Endothelial cell of umbilical vein (primary cell): ENCODE results near the gene SUCLG2. TPM values are rescaled to one million over a fixed set of nuclear protein-coding genes. Genes with fewer than 3 reads are reported as not detected.

ENCODE experiments used
- BruUV-seq: library from RNA; stranded (reverse); fragments of 400-500 nt; replicated peaks from 2 replicates; lab custom pipeline; 2021; lab: Mats Ljungman, UMichigan
- CTCF ChIA-PET: fragments of 300-600, 350-600 bp; sonication (Branson Sonifier 250); formaldehyde crosslinking; loops from one replicate; lab custom pipeline; 2021; ENCODE audit warnings: antibody characterized with exemption, inconsistent platforms; lab: Charles Lee
- POLR2A ChIA-PET: fragments of 300-600, 350-600 bp; sonication (Branson Sonifier 250); formaldehyde crosslinking; loops from one replicate; lab custom pipeline; 2021; ENCODE audit warnings: antibody characterized with exemption, inconsistent platforms; lab: Charles Lee
- DNase-seq: peaks from one replicate; pipeline ENCODE4 v3.0.0-alpha.2; 2011; ENCODE audit warnings: low read depth, low spot score
- FAIRE-seq: peaks from 2 replicates; lab custom pipeline; 2011; peaks lifted over from hg19 to GRCh38; lab: Jason Lieb, UNC
- H2AFZ ChIP-seq: 2 replicates; pipeline ENCODE4 v1.6.0; 2012; ENCODE audit warnings: low read depth, low read length, control low read depth, inconsistent platforms
- H3K27ac ChIP-seq: 2 replicates; pipeline ENCODE4 v1.5.1; 2011; ENCODE audit warnings: low read depth, mild to moderate bottlenecking, control low read depth, low read length, moderate library complexity; ENCODE audit not compliant: insufficient read depth
- H3K27me3 ChIP-seq, 2 experiments: 2 replicates each; pipeline versions ENCODE4 v1.6.0 to v1.6.1; 2011; ENCODE audit warnings: low read length in 2 of 2, mixed read lengths in 1 of 2; ENCODE audit not compliant: control insufficient read depth in 2 of 2, insufficient read depth in 2 of 2
- H3K36me3 ChIP-seq, 2 experiments: 2 replicates in 1 of 2; 3 replicates in 1 of 2; pipeline ENCODE4 v1.5.1; 2011; ENCODE audit warnings: low read length in 2 of 2, mild to moderate bottlenecking in 1 of 2, moderate library complexity in 1 of 2; ENCODE audit not compliant: control insufficient read depth in 2 of 2, insufficient read depth in 2 of 2; ENCODE audit errors: extremely low read depth in 1 of 2
- H3K4me1 ChIP-seq: 3 replicates; pipeline ENCODE4 v1.5.1; 2011; ENCODE audit warnings: mild to moderate bottlenecking, low read length; ENCODE audit not compliant: control insufficient read depth, insufficient read depth; ENCODE audit errors: extremely low read depth
- H3K4me2 ChIP-seq: 2 replicates; pipeline ENCODE4 v1.6.1; 2011; ENCODE audit warnings: low read length, control low read depth, mixed read lengths; ENCODE audit not compliant: insufficient read depth
- H3K4me3 ChIP-seq, 3 experiments: fragments of 200-600 bp in 1 of 3; sonication (generic), shearing (Covaris generic) in 1 of 3; replicated peaks in 1 of 3; 2 replicates each; pipeline ENCODE4 v1.5.1; 2011 to 2016; ENCODE audit warnings: control low read depth in 3 of 3, low read length in 3 of 3, mild to moderate bottlenecking in 2 of 3, inconsistent platforms in 1 of 3, low read depth in 1 of 3, moderate library complexity in 1 of 3; ENCODE audit not compliant: insufficient read depth in 1 of 3
- H3K79me2 ChIP-seq: 2 replicates; pipeline ENCODE4 v1.6.0; 2012; ENCODE audit warnings: low read length, inconsistent platforms; ENCODE audit not compliant: control insufficient read depth, insufficient read depth
- H3K9ac ChIP-seq: replicated peaks from 2 replicates; pipeline ENCODE3; 2011; ENCODE audit warnings: low read length, control low read depth; ENCODE audit not compliant: insufficient read depth; ENCODE audit errors: extremely low read depth
- H3K9me1 ChIP-seq: replicated peaks from 3 replicates; pipeline ENCODE4 v1.6.0; 2011; ENCODE audit warnings: mild to moderate bottlenecking, low read length; ENCODE audit not compliant: control insufficient read depth, insufficient read depth; ENCODE audit errors: extremely low read depth
- H3K9me3 ChIP-seq: replicated peaks from 2 replicates; pipeline ENCODE4 v1.5.1; 2012; ENCODE audit warnings: low read length, inconsistent platforms; ENCODE audit not compliant: control insufficient read depth, insufficient read depth
- H4K20me1 ChIP-seq: replicated peaks from 2 replicates; pipeline ENCODE3; 2011; ENCODE audit warnings: mild to moderate bottlenecking, low read length; ENCODE audit not compliant: control insufficient read depth, insufficient read depth; ENCODE audit errors: extremely low read depth
- EZH2 ChIP-seq: IDR thresholded peaks from 2 replicates; pipeline ENCODE4 v1.6.1; 2012; ENCODE audit warnings: borderline replicate concordance, low read depth, mild to moderate bottlenecking, moderate library complexity, low read length, inconsistent platforms; ENCODE audit not compliant: severe bottlenecking
- FOS ChIP-seq: IDR thresholded peaks from 2 replicates; pipeline ENCODE4 v1.6.1; 2011; ENCODE audit warnings: mild to moderate bottlenecking, low read length, moderate library complexity, borderline replicate concordance; ENCODE audit not compliant: insufficient read depth
- GATA2 ChIP-seq: IDR thresholded peaks from 2 replicates; pipeline ENCODE4 v1.7.0; 2011; ENCODE audit warnings: low read depth, mild to moderate bottlenecking, moderate library complexity, mixed read lengths, low read length; ENCODE audit not compliant: insufficient read length, insufficient read depth
- JUN ChIP-seq: IDR thresholded peaks from 2 replicates; pipeline ENCODE4 v1.6.1; 2011; ENCODE audit warnings: borderline replicate concordance, low read depth; ENCODE audit not compliant: insufficient read length, insufficient read depth
- MYC ChIP-seq: IDR thresholded peaks from one replicate; pipeline ENCODE4 v1.6.1; 2011; ENCODE audit warnings: mild to moderate bottlenecking, low read depth, low read length
- POLR2A ChIP-seq: IDR thresholded peaks from 2 replicates; pipeline ENCODE4 v1.6.1; 2012; ENCODE audit warnings: low read depth, mild to moderate bottlenecking, control low read depth, low read length
- POLR2AphosphoS5 ChIP-seq: IDR thresholded peaks from 2 replicates; pipeline ENCODE4 v1.6.1; 2012; ENCODE audit warnings: low read depth, mild to moderate bottlenecking, control low read depth, low read length, moderate library complexity; ENCODE audit not compliant: insufficient read depth
- dilution Hi-C: fragments of 300-500 bp; cut with MboI; formaldehyde crosslinking; loops from one replicate; pipeline ENCODE4 v1.15.0; 2019; ENCODE audit warnings: low sequenced_read_pairs; ENCODE audit not compliant: extremely low pct_ligation_motif_present
- intact Hi-C: fragments of 100-400 bp; cut with micrococcal nuclease; formaldehyde crosslinking; loops from one replicate; pipeline ENCODE4 v1.10.0; 2022
- polyA plus RNA-seq, 4 experiments: library from polyadenylated mRNA; depleted of rRNA in 3 of 4; stranded (reverse) in 3 of 4; unstranded in 1 of 4; fragments of >200 nt; gene quantifications; 2 replicates each; pipeline versions ENCODE4 v1.2.1 to v1.2.3, GENCODE V29; 2011 to 2012; ENCODE audit warnings: missing spikeins in 1 of 4
- total RNA-seq: library from RNA; stranded (reverse); gene quantifications from 2 replicates; pipeline ENCODE4 v1.2.3, GENCODE V29; 2021
- TF ChIP-seq, protein P1 (sequence below): IDR thresholded peaks from 2 replicates; pipeline ENCODE4 v1.6.1; 2011; ENCODE audit not compliant: insufficient read depth, insufficient read length
- TF ChIP-seq, protein P2 (sequence below), 2 donors: IDR thresholded peaks; 1 replicate in 1 of 2; 2 replicates in 1 of 2; pipeline ENCODE4 v1.5.1; 2011; ENCODE audit warnings: low read length in 2 of 2, mild to moderate bottlenecking in 2 of 2, moderate library complexity in 2 of 2, control low read depth in 1 of 2, inconsistent platforms in 1 of 2, low read depth in 1 of 2; ENCODE audit not compliant: insufficient read depth in 1 of 2; ENCODE audit errors: extremely low read depth in 1 of 2

The SUCLG2 gene
- total and polyA plus RNA-seq, 2 donors (not counting 3 experiments of a cell fraction or from before 2014, with no cell fraction given), result 8.1 to 38.3 TPM

DNA sequence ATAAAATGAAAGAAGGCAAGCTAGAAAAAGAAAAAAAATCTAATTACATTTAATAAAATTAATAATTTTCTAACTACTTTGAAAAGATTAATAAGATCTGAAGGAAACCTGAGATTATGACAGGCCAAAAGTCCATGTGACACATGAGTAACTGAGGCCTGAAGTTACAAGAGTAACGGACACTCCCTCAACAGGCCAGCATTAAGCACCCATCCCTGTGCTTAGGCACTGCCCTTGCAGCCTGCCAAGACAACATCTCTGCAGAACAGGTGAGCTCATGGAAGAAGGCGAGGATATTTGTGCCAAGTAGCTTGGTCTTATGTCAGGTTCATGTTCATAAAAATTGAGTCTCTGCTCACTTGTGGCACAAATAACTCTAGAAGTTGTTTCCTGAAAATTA is 31.8 kb downstream of the SUCLG2 start:
- Histone ChIP-seq H3K4me2 (no peak overlapping the region), H3K27me3 (no peaks in the 10 kb centered on the region), H3K9ac (no peak overlapping the region), H3K4me3 (no peak overlapping the region), H4K20me1 (no peaks in the 10 kb centered on the region), H3K4me1 (no peaks in the 10 kb centered on the region), H3K9me1 (no peaks in the 10 kb centered on the region), H3K79me2 (peaks cover 5% of the 10 kb centered on the region), H2AFZ (no peak overlapping the region), H3K9me3 (no peaks in the 10 kb centered on the region), H3K27ac (no peak overlapping the region), H3K36me3 (no peaks in the 10 kb centered on the region)
- ChIA-PET POLR2A (no interaction called here), CTCF (interaction anchor here (1.9 kb wide), 1 partner anchor 13 kb away, joined by 4 read pairs; no protein-coding TSS in a partner anchor)
- intact Hi-C loops, result no loop called here
- TF ChIP-seq, protein P1, sequence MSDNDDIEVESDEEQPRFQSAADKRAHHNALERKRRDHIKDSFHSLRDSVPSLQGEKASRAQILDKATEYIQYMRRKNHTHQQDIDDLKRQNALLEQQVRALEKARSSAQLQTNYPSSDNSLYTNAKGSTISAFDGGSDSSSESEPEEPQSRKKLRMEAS, result no peak
- TF ChIP-seq, protein P2, sequence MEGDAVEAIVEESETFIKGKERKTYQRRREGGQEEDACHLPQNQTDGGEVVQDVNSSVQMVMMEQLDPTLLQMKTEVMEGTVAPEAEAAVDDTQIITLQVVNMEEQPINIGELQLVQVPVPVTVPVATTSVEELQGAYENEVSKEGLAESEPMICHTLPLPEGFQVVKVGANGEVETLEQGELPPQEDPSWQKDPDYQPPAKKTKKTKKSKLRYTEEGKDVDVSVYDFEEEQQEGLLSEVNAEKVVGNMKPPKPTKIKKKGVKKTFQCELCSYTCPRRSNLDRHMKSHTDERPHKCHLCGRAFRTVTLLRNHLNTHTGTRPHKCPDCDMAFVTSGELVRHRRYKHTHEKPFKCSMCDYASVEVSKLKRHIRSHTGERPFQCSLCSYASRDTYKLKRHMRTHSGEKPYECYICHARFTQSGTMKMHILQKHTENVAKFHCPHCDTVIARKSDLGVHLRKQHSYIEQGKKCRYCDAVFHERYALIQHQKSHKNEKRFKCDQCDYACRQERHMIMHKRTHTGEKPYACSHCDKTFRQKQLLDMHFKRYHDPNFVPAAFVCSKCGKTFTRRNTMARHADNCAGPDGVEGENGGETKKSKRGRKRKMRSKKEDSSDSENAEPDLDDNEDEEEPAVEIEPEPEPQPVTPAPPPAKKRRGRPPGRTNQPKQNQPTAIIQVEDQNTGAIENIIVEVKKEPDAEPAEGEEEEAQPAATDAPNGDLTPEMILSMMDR (IDR thresholded peaks at IDR 0.05; ENCODE audit: extremely low read depth in 1 of 2, insufficient read depth in 1 of 2, low read depth in 1 of 2, low read length in 2 of 2), result no peak
- TF ChIP-seq POLR2AphosphoS5 (no peak), MYC (no peak), FOS (no peak), GATA2 (no peak), JUN (no peak), EZH2 (no peak), POLR2A (no peak)
- FAIRE-seq, result no peak
- BruUV-seq, result no TSS peak
- no peak for DNase-seq
- dilution Hi-C loops, result no loop called here
